ENCODE data around the gene RBPJ.

RBPJ gene

DNA sequence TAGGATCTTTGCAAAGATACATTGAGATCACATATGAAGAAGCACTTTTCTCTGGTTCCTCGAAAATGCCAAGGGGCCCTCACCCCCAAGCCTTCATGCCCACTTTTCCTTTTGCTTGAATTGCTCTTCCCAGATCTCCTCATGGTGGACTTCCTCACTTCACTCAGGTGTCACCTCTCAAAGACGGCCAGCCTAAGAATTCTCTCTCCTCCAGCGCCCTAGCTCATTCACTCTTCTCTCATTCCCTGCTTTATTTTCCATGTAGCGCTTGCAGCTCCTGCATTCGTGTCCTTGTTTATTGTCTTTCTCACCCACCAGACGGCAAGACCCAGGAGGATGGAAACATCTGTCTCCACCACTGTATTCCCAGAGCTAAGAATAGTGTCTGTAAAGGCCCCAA lies 136.6 kb downstream of the RBPJ start:
- no peak overlapping the region for H3K4me3 ChIP-seq (ENCODE audit: low read length)
- H3K9ac ChIP-seq (ENCODE audit: low read depth, low read length) = no peak overlapping the region
- H3K4me1 ChIP-seq (ENCODE audit: insufficient read depth, low read length) = peaks cover 4% of the 10 kb centered on the region; the same call in 1 of the 2 replicates
- no peaks in the 10 kb centered on the region for H3K36me3 ChIP-seq (ENCODE audit: insufficient read depth, low read depth, low read length)
- no peak overlapping the region for H3K27ac ChIP-seq (ENCODE audit: low read length)
- no peaks in the 10 kb centered on the region for H3K27me3 ChIP-seq (ENCODE audit: insufficient read depth, low read length)
- H3K9me3 ChIP-seq (ENCODE audit: insufficient read depth, low read depth, low read length) = no peaks in the 10 kb centered on the region; the same call in 1 of the 2 replicates

DNA sequence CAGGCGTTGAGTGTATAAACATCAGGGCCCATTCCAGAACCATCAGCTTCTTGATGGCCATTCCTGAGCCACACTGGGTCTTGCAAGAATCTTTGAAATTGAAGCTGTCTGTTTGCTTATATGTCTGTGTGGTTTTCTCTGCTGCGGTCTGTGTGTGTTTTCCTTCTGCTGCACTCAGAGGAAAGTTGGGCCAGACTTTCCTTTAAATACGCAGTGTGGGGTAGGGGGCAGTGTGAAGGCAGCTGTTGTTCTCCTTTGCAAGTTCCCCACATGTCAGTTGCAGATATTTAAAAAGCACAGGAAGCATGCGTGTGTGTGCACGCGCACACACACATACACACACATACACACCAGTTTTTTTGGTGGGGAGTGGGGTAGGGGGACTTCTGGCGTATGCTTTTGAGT lies 137.3 kb downstream of the RBPJ start:
- Histone ChIP-seq H3K4me3 (ENCODE audit: low read length) (no peak overlapping the region), H3K36me3 (ENCODE audit: insufficient read depth, low read depth, low read length) (no peaks in the 10 kb centered on the region), H3K9ac (ENCODE audit: low read depth, low read length) (no peak overlapping the region), H3K27me3 (ENCODE audit: insufficient read depth, low read length) (no peaks in the 10 kb centered on the region), H3K27ac (ENCODE audit: low read length) (no peak overlapping the region), H3K4me1 (ENCODE audit: insufficient read depth, low read length) (no peaks in the 10 kb centered on the region), H3K9me3 (ENCODE audit: insufficient read depth, low read depth, low read length) (no peaks in the 10 kb centered on the region; the same call in 1 of the 2 replicates)

DNA sequence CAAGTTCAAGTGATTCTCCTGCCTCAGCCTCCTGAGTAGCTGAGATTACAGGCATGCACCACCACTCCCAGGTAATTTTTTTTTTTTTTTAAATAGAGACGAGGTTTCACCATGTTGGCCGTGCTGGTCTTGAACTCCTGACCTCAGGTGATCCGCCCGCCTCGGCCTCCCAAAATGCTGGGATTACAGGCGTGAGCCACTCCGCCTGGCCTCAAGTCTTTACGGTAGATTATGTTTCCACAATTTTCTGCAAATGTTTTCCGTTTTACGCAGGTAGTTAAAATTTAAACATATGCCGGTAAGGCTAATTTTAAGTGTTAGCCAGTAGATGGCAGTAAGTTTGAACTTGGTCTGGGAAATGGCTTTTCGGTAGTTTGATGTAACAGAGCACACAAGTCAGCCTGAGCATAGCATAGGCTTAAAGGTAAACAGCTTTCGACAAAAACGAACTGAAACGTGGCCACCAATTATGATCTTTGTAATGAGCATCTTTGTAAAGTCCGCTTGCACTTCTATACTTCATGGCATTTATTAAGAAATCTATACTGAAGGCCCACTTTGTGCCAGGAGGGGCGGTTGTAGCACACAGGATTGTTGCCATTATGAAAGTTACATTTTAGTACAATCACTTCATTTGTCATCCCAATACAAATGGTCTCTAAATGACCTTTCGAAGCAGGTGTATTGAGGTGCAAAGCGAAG lies 138.4 kb downstream of the RBPJ start:
- H3K9me3 ChIP-seq (ENCODE audit: insufficient read depth, low read depth, low read length) = no peaks in the 10 kb centered on the region; the same call in 1 of the 2 replicates
- no peaks in the 10 kb centered on the region for H3K27me3 ChIP-seq (ENCODE audit: insufficient read depth, low read length)
- H3K4me3 ChIP-seq (ENCODE audit: low read length) = no peak overlapping the region
- H3K27ac ChIP-seq (ENCODE audit: low read length) = no peak overlapping the region
- no peaks in the 10 kb centered on the region for H3K4me1 ChIP-seq (ENCODE audit: insufficient read depth, low read length)
- no peaks in the 10 kb centered on the region for H3K36me3 ChIP-seq (ENCODE audit: insufficient read depth, low read depth, low read length)
- no peak overlapping the region for H3K9ac ChIP-seq (ENCODE audit: low read depth, low read length)

DNA sequence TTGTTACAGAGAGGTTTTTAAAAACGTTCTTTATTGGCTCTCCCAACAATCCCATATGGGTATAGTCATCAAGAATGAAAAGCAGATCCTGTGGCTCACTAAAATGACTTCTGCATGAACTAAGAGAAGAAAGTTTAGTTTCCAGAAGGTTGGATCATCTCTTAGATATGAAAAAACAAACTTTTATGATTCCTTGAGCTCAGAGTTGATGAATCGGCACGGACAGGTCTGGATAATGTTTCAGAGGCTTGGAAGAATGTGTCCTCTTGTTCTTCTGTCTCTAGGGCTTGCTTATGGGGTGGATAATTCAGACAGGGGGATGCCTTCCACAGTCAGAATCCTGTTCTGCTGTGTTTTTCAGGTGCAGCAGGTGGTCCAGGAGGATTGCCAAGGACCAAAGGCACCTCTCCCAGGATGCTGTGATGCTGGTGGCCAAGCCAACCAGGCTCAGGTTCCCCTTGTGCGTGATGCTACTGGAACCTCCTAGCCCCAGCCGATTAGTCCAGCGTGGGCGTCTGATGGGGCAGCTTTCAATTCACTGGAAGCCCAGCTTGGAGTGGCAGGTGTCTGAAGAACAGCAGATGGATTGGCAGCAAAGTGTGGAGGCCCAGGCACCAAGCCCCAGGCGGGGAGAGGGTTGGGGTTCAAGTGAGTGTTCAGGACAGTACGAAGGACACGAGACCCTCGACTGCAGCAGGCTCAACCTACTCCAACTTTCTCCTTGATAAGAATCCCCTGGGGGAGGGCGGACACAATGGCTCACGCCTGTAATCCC lies 139.1 kb downstream of the RBPJ start:
- Histone ChIP-seq H3K27ac (ENCODE audit: low read length) (no peak overlapping the region), H3K4me1 (ENCODE audit: insufficient read depth, low read length) (no peaks in the 10 kb centered on the region), H3K36me3 (ENCODE audit: insufficient read depth, low read depth, low read length) (no peaks in the 10 kb centered on the region), H3K4me3 (ENCODE audit: low read length) (no peak overlapping the region), H3K9ac (ENCODE audit: low read depth, low read length) (no peak overlapping the region), H3K27me3 (ENCODE audit: insufficient read depth, low read length) (no peaks in the 10 kb centered on the region), H3K9me3 (ENCODE audit: insufficient read depth, low read depth, low read length) (no peaks in the 10 kb centered on the region)

DNA sequence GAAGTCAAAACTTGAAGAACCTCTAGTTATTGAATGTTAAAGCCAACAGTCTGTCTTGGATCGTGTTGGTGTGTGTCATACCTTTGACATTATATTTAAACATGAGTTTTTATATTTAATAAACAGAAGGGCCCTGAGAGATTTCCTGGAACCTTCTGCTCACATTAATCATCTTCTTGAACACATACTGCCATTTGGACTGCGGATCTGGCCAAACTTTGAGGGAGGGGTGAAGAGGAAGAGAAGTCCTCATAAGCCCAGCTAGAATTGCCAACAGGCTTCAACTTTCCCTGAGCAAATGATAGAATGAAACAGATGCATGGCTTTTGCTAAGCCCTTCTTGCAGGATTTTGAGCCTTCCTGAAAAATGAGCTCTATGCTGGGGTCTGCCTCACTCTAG lies 142.1 kb downstream of the RBPJ start:
- H3K36me3 ChIP-seq (ENCODE audit: insufficient read depth, low read depth, low read length) = no peaks in the 10 kb centered on the region
- H3K27me3 ChIP-seq (ENCODE audit: insufficient read depth, low read length) = no peaks in the 10 kb centered on the region
- H3K27ac ChIP-seq (ENCODE audit: low read length) = no peak overlapping the region
- H3K9ac ChIP-seq (ENCODE audit: low read depth, low read length) = no peak overlapping the region
- no peaks in the 10 kb centered on the region for H3K9me3 ChIP-seq (ENCODE audit: insufficient read depth, low read depth, low read length)
- H3K4me1 ChIP-seq (ENCODE audit: insufficient read depth, low read length) = no peaks in the 10 kb centered on the region; the same call in 1 of the 2 replicates
- H3K4me3 ChIP-seq (ENCODE audit: low read length) = no peak overlapping the region

DNA sequence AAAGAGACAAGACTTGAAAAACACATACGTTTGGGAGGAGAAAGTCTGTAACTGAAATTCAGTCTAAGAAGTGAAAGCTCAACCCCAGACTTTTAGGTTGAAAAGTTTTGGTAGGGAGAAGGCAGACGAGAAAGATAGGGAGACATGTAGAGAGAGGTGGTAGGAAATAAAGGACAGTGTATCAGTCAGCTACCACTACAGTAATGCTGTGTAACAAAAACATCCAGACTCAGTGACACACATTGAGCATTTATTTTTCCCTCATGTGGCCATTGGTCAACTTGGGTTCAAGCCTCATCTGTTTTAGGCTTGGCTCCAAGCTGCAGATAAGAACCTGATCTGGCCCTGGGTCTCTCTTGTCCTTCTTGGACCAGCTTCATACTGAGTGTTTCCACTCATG lies 142.6 kb downstream of the RBPJ start:
- Histone ChIP-seq H3K36me3 (ENCODE audit: insufficient read depth, low read depth, low read length) (no peaks in the 10 kb centered on the region), H3K9me3 (ENCODE audit: insufficient read depth, low read depth, low read length) (no peaks in the 10 kb centered on the region), H3K4me3 (ENCODE audit: low read length) (no peak overlapping the region), H3K4me1 (ENCODE audit: insufficient read depth, low read length) (no peaks in the 10 kb centered on the region; the same call in 1 of the 2 replicates), H3K27ac (ENCODE audit: low read length) (no peak overlapping the region), H3K27me3 (ENCODE audit: insufficient read depth, low read length) (no peaks in the 10 kb centered on the region), H3K9ac (ENCODE audit: low read depth, low read length) (no peak overlapping the region)

DNA sequence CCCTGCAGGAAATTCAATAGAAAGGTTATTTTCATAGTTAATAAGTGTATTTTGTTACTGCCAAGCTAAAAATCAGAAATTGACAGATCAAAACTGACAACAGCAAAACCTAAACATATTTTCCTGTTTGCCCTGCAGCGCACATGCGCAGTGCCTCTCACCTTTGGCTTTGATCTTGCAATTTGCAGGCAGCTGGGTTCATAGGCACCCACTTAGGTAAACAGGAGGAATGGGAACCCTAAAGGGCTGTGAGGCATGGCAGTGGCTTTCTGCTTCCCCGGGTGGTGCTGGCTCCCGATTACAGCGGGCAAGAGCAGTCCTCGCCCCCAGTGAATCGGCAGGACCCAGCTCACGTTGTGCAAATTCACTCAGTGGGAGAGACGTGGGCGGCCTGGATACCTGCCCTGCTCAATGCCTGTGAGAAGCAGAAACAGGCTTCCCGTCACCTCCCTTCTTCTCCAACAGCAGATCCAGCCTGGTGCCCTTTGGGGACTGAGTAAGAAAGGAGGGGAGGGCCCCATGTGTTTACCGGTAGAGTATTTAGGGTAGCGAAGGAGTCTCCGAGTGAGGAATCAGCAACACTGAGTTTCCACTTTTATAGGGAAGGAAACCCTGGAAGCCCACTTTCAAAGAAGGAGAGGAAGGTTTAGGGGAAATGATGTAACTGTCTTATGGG lies 143.7 kb downstream of the RBPJ start:
- Histone ChIP-seq H3K4me1 (ENCODE audit: insufficient read depth, low read length) (no peaks in the 10 kb centered on the region; the same call in 1 of the 2 replicates), H3K9ac (ENCODE audit: low read depth, low read length) (no peak overlapping the region), H3K27me3 (ENCODE audit: insufficient read depth, low read length) (no peaks in the 10 kb centered on the region), H3K27ac (ENCODE audit: low read length) (no peak overlapping the region), H3K36me3 (ENCODE audit: insufficient read depth, low read depth, low read length) (no peaks in the 10 kb centered on the region), H3K4me3 (ENCODE audit: low read length) (no peak overlapping the region), H3K9me3 (ENCODE audit: insufficient read depth, low read depth, low read length) (no peaks in the 10 kb centered on the region)

DNA sequence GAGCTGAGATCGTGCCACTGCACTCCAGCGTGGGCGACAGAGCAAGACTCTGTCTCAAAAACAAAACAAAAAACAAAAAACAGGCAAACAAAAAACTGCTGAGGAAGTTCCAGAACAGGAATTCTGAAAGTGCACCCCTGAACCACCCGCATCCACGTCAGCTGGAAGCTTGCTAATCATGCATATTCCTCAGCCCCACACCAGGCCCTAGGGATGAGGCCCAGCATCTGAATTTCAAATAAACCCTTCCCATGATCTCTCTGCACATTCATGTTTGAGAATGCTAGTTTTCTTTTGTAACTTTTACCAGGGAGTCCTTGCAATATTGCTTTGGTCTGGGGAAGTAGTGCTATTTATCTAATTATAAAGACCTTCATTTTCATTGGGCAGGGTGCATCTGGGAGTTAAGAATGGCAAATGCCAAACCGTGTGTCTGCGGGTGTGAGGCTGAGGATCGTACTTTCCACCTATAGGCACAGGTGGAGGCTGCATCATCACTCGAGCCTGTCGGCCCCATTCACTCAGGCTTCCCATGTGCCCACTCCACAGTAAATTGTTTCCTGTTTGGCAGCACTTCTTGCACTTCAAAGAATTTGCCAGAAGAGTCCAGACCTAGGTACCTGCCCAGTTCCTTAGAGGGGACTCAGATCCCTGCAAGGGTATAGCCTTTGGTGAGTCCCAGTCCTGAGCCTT lies 145.9 kb downstream of the RBPJ start:
- no peaks in the 10 kb centered on the region; the same call in 1 of the 2 replicates for H3K4me1 ChIP-seq (ENCODE audit: insufficient read depth, low read length)
- no peak overlapping the region for H3K27ac ChIP-seq (ENCODE audit: low read length)
- H3K9me3 ChIP-seq (ENCODE audit: insufficient read depth, low read depth, low read length) = no peaks in the 10 kb centered on the region
- no peak overlapping the region for H3K9ac ChIP-seq (ENCODE audit: low read depth, low read length)
- no peak overlapping the region for H3K4me3 ChIP-seq (ENCODE audit: low read length)
- H3K36me3 ChIP-seq (ENCODE audit: insufficient read depth, low read depth, low read length) = no peaks in the 10 kb centered on the region
- H3K27me3 ChIP-seq (ENCODE audit: insufficient read depth, low read length) = no peaks in the 10 kb centered on the region

DNA sequence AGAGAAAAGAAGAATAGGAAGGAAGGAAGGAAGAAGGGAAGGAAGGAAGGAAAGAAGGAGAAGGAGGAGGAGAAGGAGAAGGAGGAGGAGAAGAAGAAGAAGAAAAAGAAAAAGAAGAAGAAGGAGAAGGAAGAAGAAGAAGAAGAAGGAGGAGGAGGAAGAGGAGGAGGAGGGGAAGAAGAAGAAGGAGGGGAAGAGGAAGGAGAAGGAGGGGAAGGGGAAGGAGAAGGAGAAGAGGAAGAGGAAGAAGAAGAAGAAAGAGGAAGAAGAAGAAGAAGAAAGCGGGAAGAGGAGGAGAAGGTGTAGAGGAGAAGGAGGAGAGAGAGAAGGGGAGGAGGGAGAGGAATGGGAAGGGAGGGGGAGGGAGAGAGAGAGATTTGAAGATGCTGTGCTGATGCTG lies 146.9 kb downstream of the RBPJ start:
- H3K27me3 ChIP-seq (ENCODE audit: insufficient read depth, low read length) = no peaks in the 10 kb centered on the region
- H3K27ac ChIP-seq (ENCODE audit: low read length) = no peak overlapping the region
- H3K4me3 ChIP-seq (ENCODE audit: low read length) = no peak overlapping the region
- H3K4me1 ChIP-seq (ENCODE audit: insufficient read depth, low read length) = no peaks in the 10 kb centered on the region; the same call in 1 of the 2 replicates
- H3K9ac ChIP-seq (ENCODE audit: low read depth, low read length) = no peak overlapping the region
- no peaks in the 10 kb centered on the region for H3K9me3 ChIP-seq (ENCODE audit: insufficient read depth, low read depth, low read length)
- no peaks in the 10 kb centered on the region for H3K36me3 ChIP-seq (ENCODE audit: insufficient read depth, low read depth, low read length)

DNA sequence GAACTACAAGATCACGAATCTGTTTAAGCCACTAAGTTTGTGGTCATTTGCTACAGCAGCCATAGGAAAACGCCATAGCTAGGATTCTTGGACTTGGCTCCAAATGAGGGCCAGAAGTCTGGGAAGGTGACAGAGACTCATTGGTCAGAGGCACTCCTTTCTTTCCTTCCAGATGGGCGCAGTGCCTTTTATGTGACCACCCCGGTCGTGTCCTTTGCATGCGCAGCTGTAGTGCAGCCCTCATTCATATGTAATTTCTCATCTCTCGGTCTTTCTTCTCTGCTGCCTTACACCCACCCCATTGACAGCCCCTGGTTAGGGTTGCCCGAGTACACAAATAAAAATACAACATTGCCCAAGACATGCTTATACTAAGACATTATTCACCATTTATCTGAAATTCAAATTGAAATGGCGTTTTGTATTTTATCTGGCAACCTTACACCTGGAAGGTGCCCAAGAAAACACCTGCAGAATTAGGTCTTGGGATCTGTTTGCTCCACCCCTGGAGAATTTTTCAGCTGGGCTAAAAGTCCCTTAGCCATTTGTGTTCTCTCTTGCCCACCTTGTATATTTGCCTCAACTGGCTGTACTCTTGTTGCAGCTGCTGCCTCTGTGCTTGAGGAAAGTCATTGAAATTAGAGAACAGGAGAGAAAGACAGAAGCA lies 147.6 kb downstream of the RBPJ start:
- Histone ChIP-seq H3K9ac (ENCODE audit: low read depth, low read length) (no peak overlapping the region), H3K27ac (ENCODE audit: low read length) (no peak overlapping the region), H3K27me3 (ENCODE audit: insufficient read depth, low read length) (no peaks in the 10 kb centered on the region), H3K4me1 (ENCODE audit: insufficient read depth, low read length) (no peaks in the 10 kb centered on the region; the same call in 1 of the 2 replicates), H3K9me3 (ENCODE audit: insufficient read depth, low read depth, low read length) (no peaks in the 10 kb centered on the region), H3K36me3 (ENCODE audit: insufficient read depth, low read depth, low read length) (no peaks in the 10 kb centered on the region), H3K4me3 (ENCODE audit: low read length) (no peak overlapping the region)

DNA sequence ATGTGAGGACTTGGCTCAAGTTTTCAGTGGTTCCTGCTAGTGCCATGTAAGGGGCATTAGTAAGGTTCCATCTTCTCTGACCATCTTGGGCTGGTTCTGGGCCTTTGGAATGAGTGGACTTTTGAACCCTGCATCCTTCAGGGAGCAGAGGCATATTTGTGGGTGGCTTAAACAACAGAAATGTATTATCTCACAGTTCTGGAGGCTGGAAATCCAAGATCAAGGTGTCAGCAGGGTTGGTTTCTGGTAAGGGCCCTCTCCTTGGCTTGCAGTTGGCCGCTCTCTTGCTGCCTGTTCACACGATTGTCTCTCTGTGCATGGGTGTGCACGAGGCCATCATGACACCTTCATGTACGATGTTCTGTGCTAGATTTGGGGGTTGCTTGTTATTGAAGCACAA lies 148.2 kb downstream of the RBPJ start:
- H3K9ac ChIP-seq (ENCODE audit: low read depth, low read length) = no peak overlapping the region
- no peaks in the 10 kb centered on the region for H3K9me3 ChIP-seq (ENCODE audit: insufficient read depth, low read depth, low read length)
- no peaks in the 10 kb centered on the region for H3K36me3 ChIP-seq (ENCODE audit: insufficient read depth, low read depth, low read length)
- H3K27ac ChIP-seq (ENCODE audit: low read length) = no peak overlapping the region
- H3K27me3 ChIP-seq (ENCODE audit: insufficient read depth, low read length) = no peaks in the 10 kb centered on the region
- H3K4me3 ChIP-seq (ENCODE audit: low read length) = no peak overlapping the region
- no peaks in the 10 kb centered on the region; the same call in 1 of the 2 replicates for H3K4me1 ChIP-seq (ENCODE audit: insufficient read depth, low read length)
